ENCODE data around the gene PARVB. TPM values are rescaled to one million over a fixed set of nuclear protein-coding genes. Genes with fewer than 3 reads are reported as not detected.

The PARVB gene
- total RNA-seq, 4 donors from 2014 or later: 32.1 to 61.9 (median 41.9) TPM

- Histone ChIP-seq H3K27me3 (no peaks in the 10 kb centered on the region), H3K36me3 (no peaks in the 10 kb centered on the region), H3K4me3 (no peak overlapping the region), H3K9me3 (no peaks in the 10 kb centered on the region), H3K4me1 (peaks cover 0 to 20% (median 6%) of the 10 kb centered on the region in 3 donors), H3K27ac (no peak overlapping the region)
- 98% methylated on average over 6 of the region's 9 CpGs; no CpG with 5 or more reads in 1 of the 2 donors for WGBS, 2 donors (ENCODE audit: low coverage in 1 of 2)
- no peak for TF ChIP-seq POLR2A (IDR thresholded peaks at IDR 0.05)
- no peak for TF ChIP-seq EP300 (IDR thresholded peaks at IDR 0.05)
- no peak for TF ChIP-seq CTCF (IDR thresholded peaks at IDR 0.05)
- TF ChIP-seq POLR2AphosphoS5 (IDR thresholded peaks at IDR 0.05): no peak
- ATAC-seq: no peak
Observed at GRCh38 chr22:44018594-44018993, 5.5 kb upstream of the PARVB start.

- Histone ChIP-seq H3K4me3 (no peak overlapping the region), H3K9me3 (no peaks in the 10 kb centered on the region), H3K27me3 (no peaks in the 10 kb centered on the region), H3K27ac (no peak overlapping the region), H3K36me3 (no peaks in the 10 kb centered on the region), H3K4me1 (peaks cover 0 to 25% (median 8%) of the 10 kb centered on the region in 3 donors)
- TF ChIP-seq EP300 (IDR thresholded peaks at IDR 0.05): no peak
- no peak for TF ChIP-seq POLR2AphosphoS5 (IDR thresholded peaks at IDR 0.05)
- no peak for TF ChIP-seq POLR2A (IDR thresholded peaks at IDR 0.05)
- no peak for TF ChIP-seq CTCF (IDR thresholded peaks at IDR 0.05)
- no peak for ATAC-seq
- WGBS, 2 donors (ENCODE audit: low coverage in 1 of 2): 82% methylated on average over 9 of the region's 10 CpGs; no CpG with 5 or more reads in 1 of the 2 donors
Observed at GRCh38 chr22:44019416-44019815, 4.7 kb upstream of the PARVB start.

GRCh38 chr22:44019846-44020245, 4.3 kb upstream of the PARVB start:
- Histone ChIP-seq H3K36me3 (no peaks in the 10 kb centered on the region), H3K4me3 (no peak overlapping the region), H3K9me3 (no peaks in the 10 kb centered on the region), H3K27me3 (no peaks in the 10 kb centered on the region), H3K27ac (no peak overlapping the region), H3K4me1 (peaks cover 0 to 29% (median 10%) of the 10 kb centered on the region in 3 donors)
- WGBS, 2 donors (ENCODE audit: low coverage in 1 of 2): 89% methylated on average over 3 of the region's 5 CpGs; no CpG with 5 or more reads in 1 of the 2 donors
- TF ChIP-seq POLR2AphosphoS5 (IDR thresholded peaks at IDR 0.05) (no peak), POLR2A (IDR thresholded peaks at IDR 0.05) (no peak), EP300 (IDR thresholded peaks at IDR 0.05) (no peak)
- no peak for ATAC-seq

- no peak for TF ChIP-seq POLR2AphosphoS5 (IDR thresholded peaks at IDR 0.05)
- no peak for TF ChIP-seq POLR2A (IDR thresholded peaks at IDR 0.05)
- no peak for TF ChIP-seq EP300 (IDR thresholded peaks at IDR 0.05)
- no peak for TF ChIP-seq CTCF (IDR thresholded peaks at IDR 0.05)
- ATAC-seq: no peak
Observed at GRCh38 chr22:44020981-44021380, 3.1 kb upstream of the PARVB start.

GRCh38 chr22:44023404-44024287, 456 bp upstream of the PARVB start:
- Histone ChIP-seq H3K27me3 (no peaks in the 10 kb centered on the region), H3K9me3 (no peaks in the 10 kb centered on the region), H3K4me3 (peak overlapping the region; percentile 44 to 88), H3K36me3 (no peaks in the 10 kb centered on the region), H3K27ac (peak overlapping the region; percentile 54 to 91 (median 87)), H3K4me1 (peaks cover 0 to 65% (median 18%) of the 10 kb centered on the region in 3 donors)
- ATAC-seq: peak; percentile 68
- TF ChIP-seq POLR2A (IDR thresholded peaks at IDR 0.05) (peak; percentile 34 to 39), POLR2AphosphoS5 (IDR thresholded peaks at IDR 0.05) (no peak)
- 36 to 54% methylated on average over 4 to 9 of the region's 54 CpGs for WGBS, 2 donors (ENCODE audit: low coverage in 1 of 2)

More at GRCh38 chr22:44020981-44021380, 3.1 kb upstream of the PARVB start:
- no peak overlapping the region for H3K4me3 ChIP-seq
- WGBS, 2 donors (ENCODE audit: low coverage in 1 of 2): 90 to 100% methylated on average over 1 to 7 of the region's 8 CpGs
- no peaks in the 10 kb centered on the region for H3K36me3 ChIP-seq
- H3K27ac ChIP-seq: no peak overlapping the region
- H3K9me3 ChIP-seq: no peaks in the 10 kb centered on the region
- peaks cover 0 to 40% (median 15%) of the 10 kb centered on the region in 3 donors for H3K4me1 ChIP-seq
- H3K27me3 ChIP-seq: no peaks in the 10 kb centered on the region
